Measurements from ENCODE around the gene CAB39L.

The CAB39L gene

DNA sequence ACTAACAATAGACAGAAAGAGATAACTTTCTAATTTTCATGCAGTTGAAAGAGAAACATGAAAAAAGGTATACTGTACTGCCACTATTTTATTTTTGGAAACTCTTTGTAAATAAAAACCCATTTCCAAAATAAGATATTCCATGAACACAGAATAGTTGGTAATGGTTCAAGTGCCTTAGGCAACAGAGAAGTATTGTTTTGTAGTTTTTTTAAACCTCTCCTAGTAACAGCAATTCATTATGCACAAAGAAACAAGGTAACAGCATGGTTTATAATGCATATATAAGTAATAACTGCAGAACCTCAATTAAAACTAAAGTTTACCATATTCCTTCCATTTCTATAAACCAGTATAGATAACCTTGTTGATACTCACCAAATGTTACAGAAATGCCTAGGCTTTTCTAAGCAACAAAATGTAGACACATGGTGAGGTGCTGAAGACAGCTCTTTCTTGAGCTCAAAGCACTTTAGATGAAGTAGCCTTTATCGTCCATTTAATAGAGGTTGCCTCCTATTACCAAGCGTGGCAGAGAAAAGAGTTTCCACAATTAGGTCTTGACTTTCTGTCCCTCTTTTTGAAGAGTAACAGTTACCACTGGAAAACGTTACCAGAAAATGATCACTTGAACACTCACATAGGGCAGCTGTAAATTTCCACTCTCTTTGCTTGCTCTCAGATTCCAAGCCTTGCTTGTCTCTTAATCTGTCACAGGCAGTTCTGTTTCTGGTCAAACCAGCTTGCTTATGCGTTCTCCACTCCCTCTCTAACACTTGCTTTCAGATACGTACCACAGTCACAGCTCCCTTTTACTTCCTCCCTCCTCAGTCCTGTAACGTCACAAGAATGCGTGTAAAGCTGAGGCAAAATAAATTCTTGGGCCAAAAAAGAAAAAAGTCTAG, 42.9 kb downstream of the CAB39L start:
- DNase-seq (ENCODE audit: low spot score): peak; percentile 12

DNA sequence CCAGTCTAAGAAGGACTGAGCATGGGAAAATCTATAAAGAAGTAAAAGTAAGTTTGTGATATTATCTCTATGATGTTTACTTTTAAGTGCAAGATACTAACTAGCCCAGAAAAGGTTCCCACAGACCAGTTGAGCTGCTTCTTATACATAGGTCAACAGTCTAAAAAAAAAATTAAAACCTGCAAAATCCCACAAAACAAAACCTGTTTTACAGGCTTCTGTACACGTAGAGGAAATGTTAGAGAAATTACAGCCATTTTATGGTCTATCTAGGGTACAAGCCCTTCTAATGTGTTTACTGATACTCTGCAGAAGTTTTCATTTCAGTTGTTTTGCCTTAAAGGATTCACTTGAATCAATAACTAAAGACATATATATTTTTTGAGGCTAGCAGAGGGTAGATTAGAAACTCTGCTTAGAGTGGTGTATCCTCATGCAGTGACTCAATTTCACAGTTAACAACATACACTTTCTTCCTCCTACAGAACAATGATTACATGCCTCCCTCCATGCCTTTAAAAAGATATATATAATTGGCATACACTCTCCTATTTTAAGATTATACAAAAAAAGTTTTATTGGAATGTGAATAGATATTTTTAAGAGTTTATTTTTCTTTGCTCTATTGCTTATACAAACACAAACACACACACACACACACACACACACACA, 43.9 kb downstream of the CAB39L start:
- DNase-seq (ENCODE audit: low spot score): no peak

DNA sequence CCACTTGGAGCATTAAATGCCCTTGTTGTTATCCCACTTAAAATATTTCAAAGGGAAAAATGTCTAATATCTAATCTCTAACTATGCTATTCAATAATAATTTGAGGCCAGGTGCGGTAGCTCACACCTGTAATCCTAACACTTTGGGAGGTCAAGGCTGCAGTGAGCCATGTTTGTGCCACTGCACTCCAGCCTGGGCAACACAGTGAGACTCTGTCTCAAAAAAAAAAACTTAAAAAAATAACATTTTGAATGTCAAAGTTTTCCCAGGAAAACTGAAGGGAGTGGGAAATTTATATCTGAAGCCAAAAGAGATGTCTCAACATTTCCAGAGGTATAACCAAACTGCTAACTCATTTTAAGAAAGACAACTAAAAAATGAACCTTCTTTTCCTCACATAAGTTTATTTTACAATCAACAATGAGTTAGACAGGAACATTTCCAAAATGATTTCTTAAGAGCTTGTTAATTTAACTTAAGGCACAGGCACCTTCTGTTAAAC, 47.9 kb downstream of the CAB39L start:
- DNase-seq (ENCODE audit: low spot score): no peak

DNA sequence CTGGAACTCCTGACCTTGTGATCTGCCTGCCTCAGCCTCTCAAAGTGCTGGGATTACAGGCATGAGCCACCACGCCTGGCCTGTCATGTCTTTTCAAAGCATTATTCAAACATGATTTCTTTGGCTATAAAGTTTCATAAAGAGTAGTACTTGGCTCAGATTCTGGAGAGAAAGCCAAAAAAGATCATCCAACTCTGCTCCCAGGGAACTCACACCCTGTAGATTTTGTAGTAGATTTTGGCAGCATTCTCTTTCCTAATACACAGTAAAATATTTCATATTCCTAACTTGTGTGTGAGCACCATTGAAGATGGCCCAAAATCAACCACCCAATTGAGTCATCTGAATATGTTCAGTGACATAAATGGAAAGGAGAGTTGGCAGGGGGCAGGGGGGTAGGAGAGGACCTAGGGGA, 48.4 kb downstream of the CAB39L start:
- DNase-seq (ENCODE audit: low spot score): no peak

DNA sequence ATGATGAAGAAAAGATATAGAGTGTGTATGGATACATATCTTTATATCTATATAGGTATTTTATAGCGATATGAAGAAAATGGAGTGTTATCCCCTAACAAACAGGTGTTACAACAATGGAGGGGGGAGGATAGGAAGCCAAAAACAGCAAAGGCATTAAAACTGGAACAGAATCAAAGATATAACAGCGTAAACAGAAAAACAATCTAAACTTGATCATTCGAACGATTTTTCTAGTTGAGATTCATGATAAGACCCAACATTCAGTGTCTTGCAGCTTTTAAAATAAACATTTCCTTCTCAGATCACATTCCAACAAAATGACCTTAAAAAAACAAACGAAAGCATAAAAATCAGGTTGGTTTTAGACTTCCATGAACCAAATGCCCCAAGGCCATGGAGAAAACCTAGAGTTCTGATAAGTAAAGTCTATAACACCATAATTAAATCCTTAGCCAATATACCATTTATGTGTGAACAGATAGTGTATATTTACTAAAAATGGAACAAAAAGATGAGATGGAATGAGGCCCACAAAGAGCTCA, 55.7 kb downstream of the CAB39L start:
- no peak for DNase-seq (ENCODE audit: low spot score)

DNA sequence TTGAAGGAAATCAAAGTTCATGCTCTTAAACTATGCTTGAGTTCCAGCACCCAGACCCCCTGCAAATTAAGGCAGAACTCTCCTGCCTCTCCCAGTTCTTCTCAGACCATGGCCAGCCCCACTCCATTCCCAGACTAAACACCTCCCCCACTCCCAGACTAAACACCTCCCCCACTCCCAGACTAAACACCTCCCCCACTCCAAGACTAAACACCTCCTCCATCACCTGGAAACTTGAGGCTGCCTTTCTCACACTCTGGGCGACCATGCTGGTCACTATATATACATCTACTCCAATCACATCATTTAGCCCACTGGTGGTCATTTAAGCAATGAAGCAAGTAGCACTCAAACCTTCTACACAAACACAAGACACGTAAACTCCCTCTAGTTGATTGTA, 57.2 kb downstream of the CAB39L start:
- DNase-seq (ENCODE audit: low spot score): no peak

DNA sequence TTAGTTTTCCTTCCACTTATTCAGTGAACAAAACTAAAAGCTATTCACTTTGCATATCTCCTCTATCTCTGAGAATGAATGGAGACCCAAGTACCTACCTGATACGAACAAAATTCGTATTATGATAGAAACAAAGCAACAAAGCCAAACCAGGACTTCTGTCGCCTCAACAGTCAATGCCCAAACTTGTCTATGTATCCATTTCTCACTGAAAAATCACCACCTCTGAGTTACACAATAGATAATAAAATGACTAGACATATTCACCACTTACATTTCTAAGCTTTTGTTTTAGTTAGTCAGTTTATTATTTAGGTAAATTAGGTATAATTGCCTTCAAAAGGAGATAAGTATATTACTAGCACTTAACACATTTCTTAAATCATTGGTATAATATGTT, 67.7 kb downstream of the CAB39L start:
- DNase-seq (ENCODE audit: low spot score): no peak

DNA sequence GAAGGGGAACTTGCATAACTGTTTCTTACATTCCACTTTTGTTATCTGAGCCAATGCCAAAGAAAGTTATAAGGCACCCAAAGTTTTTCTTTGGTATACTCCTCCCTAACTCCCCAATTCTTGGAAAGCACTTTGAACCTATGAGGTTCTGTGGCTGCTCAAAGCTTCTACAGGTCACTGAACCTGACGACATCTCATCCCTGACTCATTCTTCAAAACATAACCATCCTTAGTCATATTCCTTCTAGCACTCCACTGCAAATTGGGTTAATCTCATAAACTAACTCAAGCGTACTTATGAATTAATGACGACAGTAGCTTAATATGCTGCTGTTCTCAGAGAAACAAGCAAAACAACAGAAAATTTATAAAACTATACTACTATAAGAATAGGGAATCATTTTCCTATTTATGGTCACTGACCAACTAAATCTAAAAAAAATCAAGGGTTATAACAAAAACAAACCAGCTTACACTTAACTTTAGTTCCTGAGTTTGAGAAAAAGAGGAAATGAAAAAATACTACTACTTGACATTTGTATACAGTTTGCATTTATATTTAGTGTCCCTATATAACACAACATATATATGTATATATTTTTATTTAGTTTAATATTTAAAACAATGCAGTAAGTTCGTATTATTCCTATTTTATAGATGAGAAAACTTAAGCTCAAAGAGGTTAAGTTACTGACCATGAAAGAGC, 69.1 kb downstream of the CAB39L start:
- no peak for DNase-seq (ENCODE audit: low spot score)

DNA sequence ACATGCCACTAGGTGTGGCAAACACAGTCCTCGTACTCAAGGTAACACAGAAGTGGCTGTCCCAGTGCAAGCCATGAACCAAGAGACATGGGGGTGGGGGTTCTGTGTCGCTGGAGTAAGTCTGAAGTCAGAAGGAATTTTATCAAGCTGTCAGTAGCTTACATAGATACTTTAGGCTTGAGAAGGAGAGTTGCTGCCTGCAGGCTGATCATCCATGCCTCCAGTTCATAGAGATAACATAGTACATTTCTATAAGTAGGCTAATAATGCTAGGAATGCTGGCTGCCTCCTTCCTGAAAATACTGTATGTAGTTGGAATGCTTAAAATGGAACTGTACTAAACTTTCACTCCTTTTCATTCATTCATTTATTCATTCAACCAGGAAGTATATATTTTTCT, 70.1 kb downstream of the CAB39L start:
- DNase-seq (ENCODE audit: low spot score): no peak

DNA sequence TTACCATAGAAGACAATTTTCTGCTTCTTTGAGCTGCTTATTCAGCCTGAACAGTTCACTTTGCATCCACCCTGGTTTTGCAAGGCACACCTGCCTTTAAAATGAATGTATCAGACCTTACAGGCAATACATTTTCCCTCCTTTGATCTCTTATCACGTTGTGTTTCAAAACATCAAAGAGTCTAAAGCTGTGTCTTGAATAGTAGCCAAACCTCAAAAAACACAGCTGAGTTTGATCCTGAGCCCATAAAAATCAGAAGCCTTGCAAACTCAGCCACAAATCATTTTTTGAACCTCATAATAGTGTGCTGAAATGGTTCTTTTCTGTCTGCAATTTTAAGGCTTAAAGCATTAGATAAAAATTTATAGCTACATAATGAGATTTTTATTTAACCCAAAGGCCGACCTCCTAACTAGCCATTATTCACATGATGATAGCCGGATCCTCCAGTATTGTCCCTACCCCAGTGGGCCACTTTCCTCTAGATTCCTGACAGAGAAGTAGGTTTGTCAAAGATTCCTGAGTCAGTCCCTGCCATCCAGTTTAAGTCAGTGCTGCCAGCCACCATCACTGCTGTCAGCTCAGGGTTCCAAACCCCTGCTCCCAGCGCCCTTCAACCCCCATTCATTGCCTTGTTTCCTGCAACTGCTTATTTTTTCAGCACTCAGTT, 71.8 kb downstream of the CAB39L start:
- no peak for DNase-seq (ENCODE audit: low spot score)

DNA sequence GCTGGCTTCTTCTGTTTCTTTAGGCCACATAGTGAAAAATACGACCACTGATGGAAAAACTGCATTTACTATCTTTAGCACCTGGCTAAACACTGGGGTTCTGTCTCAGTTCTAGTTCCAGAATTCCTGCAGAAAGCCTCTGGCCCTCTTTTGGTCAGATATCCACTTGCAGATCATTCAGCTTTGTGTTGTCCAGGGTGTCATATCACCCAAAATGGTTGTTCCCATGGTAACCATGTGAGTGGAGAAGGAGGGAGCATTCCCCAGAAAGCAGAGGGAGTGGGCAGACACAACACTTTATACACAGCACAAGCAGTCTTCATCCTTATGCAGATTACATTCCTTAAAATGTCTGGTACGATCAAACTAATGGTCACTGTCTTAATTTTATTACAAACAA, 73.5 kb downstream of the CAB39L start:
- no peak for DNase-seq (ENCODE audit: low spot score)

DNA sequence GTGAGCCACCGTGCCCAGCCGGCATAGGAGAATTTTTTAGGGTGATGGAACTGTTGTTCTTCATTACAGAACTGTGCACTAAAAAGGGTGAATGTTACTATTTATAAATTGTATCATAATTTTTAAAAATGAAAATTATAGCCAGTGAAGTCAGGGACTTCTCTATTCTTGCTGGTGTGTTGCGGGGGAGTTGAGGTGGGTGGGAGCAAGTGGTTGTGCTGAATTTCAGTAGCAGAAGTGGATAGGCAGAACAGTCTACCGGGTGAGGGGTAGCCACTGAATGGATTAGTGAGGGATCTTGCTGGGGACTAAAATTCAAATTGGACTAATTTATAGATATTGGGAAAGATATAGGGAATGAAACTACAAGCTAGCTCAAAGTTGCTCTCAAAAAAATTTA, 74.0 kb downstream of the CAB39L start:
- no peak for DNase-seq (ENCODE audit: low spot score)

DNA sequence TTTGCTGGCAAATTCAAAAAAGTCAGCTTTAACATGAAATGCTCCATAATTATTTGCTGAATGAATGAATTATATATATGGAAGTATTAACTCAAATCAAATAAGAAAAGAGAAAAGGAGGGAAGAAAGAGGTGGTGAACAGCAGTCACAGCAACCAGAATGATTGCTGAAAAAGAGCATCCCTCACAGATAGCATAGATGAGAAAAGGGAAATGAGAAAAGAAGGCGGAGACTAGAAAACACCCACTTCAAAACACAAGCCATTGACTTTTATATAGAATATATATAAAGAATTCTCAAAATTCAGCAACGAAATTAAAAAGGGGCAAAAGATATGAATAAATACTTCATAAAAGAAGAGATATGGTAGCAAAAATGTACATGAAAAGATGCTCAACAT, 75.2 kb downstream of the CAB39L start:
- DNase-seq (ENCODE audit: low spot score): no peak

DNA sequence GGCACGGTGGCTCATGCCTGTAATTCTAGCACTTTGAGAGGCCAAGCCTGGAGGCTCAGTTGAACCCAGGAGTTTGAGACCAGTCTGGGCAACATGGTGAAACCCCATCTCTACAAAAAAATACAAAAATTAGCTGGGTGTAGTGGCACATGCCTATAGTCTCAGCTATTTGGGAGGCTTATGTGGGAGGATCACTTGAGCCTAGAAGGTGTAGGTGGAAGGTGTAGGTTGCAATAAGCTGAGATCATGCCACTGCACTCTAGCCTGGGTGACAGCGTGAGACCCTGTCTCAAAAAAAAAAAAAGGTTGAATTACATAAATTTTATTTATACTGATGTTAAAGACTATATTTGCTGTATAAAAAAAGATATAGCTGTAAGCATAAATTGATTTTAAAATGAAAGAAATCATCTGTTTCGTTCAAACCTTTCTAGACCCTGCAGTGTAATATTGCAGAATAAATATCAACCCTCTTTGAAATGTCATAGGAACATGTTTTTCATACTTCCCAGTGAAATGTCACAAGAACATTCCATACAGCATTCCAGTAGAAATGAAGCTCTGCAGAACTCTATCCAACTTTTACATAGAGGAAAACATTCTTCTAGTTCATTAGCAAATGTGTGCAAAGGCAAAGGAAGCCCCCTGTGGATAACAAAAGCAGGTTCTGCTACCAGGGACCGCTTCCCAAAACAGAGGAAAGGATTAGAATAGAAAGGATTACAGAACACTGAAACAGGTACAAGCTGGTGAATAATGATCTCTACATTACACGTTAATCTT, 76.0 kb downstream of the CAB39L start:
- peak; percentile 33 for DNase-seq (ENCODE audit: low spot score)

DNA sequence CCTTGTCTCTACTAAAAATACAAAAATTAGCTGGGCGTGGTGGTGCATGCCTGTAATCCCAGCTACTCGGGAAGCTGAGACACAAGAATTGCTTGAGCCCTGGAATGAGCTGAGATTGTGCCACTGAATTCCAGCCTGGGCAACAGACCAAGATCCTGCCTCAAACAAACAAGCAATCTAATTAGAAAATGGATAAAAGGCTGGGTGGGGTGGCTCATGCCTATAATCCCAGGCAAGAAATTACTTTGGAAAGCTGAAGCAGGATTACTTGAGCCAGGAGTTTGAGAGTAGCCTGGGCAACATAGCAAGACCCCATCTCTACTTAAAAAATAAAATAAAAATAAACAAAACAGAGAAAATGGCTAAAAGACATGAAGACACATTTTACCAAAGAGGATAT, 77.0 kb downstream of the CAB39L start:
- DNase-seq (ENCODE audit: low spot score): no peak

DNA sequence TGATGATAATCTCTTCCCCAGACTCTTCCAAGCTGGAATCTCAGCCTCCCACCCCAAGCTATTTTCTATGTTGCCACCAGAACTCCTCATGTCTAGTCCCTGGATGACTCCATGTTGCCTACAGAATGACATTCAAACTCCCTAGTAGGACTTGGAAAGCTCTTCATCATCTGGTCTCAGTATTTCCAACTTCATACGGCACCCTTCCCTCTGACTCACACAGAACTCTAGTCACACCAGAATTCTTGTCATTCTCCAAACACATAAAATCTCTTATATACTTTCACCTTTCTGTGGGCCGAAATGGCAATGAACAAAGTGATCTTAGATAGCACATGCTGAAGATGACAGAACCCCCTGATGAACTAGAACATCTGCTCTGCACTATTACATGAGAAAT, 86.2 kb downstream of the CAB39L start:
- no peak for DNase-seq (ENCODE audit: low spot score)

DNA sequence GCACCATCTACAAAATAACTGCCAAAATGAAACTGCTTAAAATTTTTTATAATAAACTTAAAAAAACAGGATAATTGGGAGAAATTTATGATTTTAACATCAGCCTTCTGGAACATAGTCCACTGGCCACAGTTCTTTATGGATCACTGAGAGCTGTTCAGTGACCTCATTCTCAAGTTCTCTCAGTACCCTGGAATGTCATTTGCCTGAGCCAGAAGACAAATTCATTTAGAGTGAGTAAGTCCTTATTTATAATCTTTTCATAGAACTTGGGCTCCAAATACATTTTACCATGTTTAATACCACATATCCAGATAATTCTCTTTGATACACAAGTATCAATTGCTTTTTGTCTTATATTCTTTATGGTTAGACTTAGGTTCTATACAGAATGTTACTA, 87.6 kb downstream of the CAB39L start:
- DNase-seq (ENCODE audit: low spot score): no peak

DNA sequence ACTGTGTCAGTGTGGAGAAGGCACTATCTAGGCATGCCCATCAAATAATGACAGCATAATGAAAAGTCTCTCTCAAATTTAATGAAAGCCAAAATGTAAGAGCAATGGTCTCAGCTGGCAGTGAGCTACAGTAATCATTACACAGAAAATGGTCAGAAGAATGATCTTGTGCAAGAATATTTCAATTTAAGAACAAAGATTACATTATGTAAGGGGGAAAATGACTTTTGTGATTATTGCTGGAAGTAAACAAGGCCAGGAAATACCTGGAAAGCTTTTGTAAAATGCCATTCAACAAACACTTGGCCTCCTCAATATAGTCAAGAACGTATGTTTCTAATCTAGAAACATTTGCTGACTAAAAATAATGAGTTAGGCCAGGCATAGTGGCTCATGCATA, 89.1 kb downstream of the CAB39L start:
- no peak for DNase-seq (ENCODE audit: low spot score)

DNA sequence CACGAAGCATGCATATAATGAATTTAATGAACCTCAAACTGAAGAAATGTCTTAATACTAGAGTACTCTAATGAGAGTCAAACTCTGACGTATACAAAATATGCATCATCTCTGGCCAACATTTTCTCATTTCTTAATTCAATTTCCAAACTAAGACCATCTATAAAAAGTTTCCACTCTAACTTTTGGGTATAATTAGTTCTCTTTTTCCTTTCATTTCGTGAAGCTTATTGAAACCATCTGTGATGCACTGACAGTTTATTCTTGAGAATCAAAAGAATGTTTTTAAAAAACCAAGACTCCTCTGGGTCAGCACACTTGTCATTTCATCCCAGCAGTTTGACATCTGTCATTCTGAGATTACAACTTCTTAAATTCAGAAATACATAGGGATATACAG, 90.0 kb downstream of the CAB39L start:
- DNase-seq (ENCODE audit: low spot score): no peak

DNA sequence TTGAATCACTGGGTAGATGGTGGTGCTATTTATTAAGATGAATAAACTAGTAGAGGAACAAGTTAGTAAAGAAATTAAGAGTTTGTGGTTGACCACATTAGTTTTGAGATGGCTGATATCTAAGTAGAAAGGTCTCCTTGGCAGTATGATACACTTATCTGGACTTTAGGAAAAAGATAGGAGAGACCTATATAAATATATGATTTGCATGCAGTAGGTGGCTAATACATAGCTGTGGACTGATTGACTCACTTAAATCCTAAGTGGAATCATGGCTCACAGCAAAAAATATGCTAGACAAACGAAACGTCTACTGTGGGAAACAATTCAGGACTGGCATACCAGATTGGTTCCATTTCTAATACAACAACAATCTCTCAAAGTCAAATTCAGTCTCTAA, 92.0 kb downstream of the CAB39L start:
- no peak for DNase-seq (ENCODE audit: low spot score)

DNA sequence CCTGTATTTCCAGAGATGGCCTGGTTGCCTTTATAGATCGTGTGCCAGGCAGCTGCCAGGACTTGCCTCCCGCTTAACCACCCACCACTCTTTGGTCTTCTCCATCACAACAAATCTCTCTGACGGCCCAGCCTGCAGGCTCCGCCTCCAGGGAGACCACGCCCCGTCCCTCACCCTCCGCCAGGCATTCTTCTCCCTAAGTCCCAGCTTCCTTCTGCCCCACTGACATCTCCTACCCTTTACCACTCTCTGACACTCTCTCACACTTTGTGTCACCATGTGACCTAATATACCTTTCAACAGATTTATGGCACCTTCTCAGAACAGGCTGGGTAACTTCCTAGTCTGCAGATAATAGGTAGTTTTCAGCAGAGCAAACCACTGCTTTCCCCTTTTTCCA, 95.1 kb downstream of the CAB39L start:
- peak; percentile 76 for DNase-seq (ENCODE audit: low spot score)

Data from iPS-NIHi11 (cell line).